GM06990 (cell line): Measurements from ENCODE around the gene SP140L.
"Not testable (repeated sequence)": the region's sequence is repeated elsewhere in the genome, so short reads cannot be mapped to it uniquely, and the experiment has no call there.

Source experiments
- DNase-seq: peaks from one replicate; pipeline ENCODE4 v3.0.0-alpha.2; 2011; ENCODE audit not compliant: insufficient read length; ENCODE audit errors: extremely low read depth
- H3K27me3 ChIP-seq: replicated peaks from 2 replicates; pipeline ENCODE4 v1.6.0; 2011; ENCODE audit warnings: low read length; ENCODE audit not compliant: control insufficient read depth, insufficient read depth
- H3K36me3 ChIP-seq: 2 replicates; pipeline ENCODE4 v1.5.1; 2011; ENCODE audit warnings: low read length; ENCODE audit not compliant: control insufficient read depth, insufficient read depth
- H3K4me3 ChIP-seq: replicated peaks from 2 replicates; pipeline ENCODE4 v1.5.1; 2011; ENCODE audit warnings: low read depth, mild to moderate bottlenecking, control low read depth, low read length
- TF ChIP-seq, protein P1 (sequence below): IDR thresholded peaks from 2 replicates; pipeline ENCODE4 v1.5.1; 2011; ENCODE audit warnings: low read length, control low read depth, mild to moderate bottlenecking, inconsistent platforms; ENCODE audit not compliant: insufficient read depth, poor library complexity, severe bottlenecking

Gene SP140L

GRCh38 chr2:230299618-230300017, 27.4 kb upstream of the SP140L start:
- Histone ChIP-seq H3K4me3 (no peak overlapping the region), H3K27me3 (no peaks in the 10 kb centered on the region), H3K36me3 (peaks cover 19% of the 10 kb centered on the region)
- DNase-seq = no peak
- TF ChIP-seq, protein P1, sequence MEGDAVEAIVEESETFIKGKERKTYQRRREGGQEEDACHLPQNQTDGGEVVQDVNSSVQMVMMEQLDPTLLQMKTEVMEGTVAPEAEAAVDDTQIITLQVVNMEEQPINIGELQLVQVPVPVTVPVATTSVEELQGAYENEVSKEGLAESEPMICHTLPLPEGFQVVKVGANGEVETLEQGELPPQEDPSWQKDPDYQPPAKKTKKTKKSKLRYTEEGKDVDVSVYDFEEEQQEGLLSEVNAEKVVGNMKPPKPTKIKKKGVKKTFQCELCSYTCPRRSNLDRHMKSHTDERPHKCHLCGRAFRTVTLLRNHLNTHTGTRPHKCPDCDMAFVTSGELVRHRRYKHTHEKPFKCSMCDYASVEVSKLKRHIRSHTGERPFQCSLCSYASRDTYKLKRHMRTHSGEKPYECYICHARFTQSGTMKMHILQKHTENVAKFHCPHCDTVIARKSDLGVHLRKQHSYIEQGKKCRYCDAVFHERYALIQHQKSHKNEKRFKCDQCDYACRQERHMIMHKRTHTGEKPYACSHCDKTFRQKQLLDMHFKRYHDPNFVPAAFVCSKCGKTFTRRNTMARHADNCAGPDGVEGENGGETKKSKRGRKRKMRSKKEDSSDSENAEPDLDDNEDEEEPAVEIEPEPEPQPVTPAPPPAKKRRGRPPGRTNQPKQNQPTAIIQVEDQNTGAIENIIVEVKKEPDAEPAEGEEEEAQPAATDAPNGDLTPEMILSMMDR = no peak

GRCh38 chr2:230305416-230306275, 21.3 kb upstream of the SP140L start:
- Histone ChIP-seq H3K4me3 (no peak overlapping the region), H3K27me3 (no peaks in the 10 kb centered on the region), H3K36me3 (peaks cover 17% of the 10 kb centered on the region)
- TF ChIP-seq, protein P1 = no peak
- DNase-seq = no peak

- no peaks in the 10 kb centered on the region for H3K27me3 ChIP-seq
- peaks cover 17% of the 10 kb centered on the region for H3K36me3 ChIP-seq
- TF ChIP-seq, protein P1 = no peak
- no peak for DNase-seq
- no peak overlapping the region for H3K4me3 ChIP-seq
These were observed 20.5 kb upstream of the SP140L start for GRCh38 chr2:230306474-230306873.

- TF ChIP-seq, protein P1 = no peak
- Histone ChIP-seq H3K27me3 (no peaks in the 10 kb centered on the region), H3K4me3 (no peak overlapping the region), H3K36me3 (peaks cover 18% of the 10 kb centered on the region)
- no peak for DNase-seq
These were observed 19.5 kb upstream of the SP140L start for GRCh38 chr2:230307485-230307884.

GRCh38 chr2:230308402-230309000, 18.5 kb upstream of the SP140L start:
- Histone ChIP-seq H3K27me3 (no peaks in the 10 kb centered on the region), H3K4me3 (no peak overlapping the region), H3K36me3 (peaks cover 26% of the 10 kb centered on the region)
- no peak for DNase-seq
- TF ChIP-seq, protein P1 = no peak

DNA sequence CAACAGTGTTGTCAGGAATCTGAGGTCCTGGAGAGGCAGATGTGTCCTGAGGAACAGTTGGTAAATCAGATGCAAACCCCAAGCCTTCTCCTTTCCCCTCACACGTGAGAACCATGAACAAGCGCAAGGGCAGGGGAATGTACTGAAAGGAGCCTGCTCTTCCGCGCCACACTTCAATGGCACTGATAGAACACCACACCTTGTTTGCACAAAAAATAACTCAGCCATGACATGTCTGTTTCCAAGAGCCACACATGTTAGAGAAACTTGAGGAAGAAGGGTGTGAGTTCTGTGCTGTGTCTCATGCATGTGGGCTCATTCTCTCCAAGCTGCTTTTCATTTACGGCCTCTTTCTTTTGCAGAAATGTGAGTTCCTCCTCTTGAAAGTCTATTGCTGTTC, 16.2 kb upstream of the SP140L start:
- not testable (repeated sequence) for DNase-seq, H3K27me3 ChIP-seq, H3K4me3 ChIP-seq
- H3K36me3 ChIP-seq = peaks cover 26% of the 10 kb centered on the region

DNA sequence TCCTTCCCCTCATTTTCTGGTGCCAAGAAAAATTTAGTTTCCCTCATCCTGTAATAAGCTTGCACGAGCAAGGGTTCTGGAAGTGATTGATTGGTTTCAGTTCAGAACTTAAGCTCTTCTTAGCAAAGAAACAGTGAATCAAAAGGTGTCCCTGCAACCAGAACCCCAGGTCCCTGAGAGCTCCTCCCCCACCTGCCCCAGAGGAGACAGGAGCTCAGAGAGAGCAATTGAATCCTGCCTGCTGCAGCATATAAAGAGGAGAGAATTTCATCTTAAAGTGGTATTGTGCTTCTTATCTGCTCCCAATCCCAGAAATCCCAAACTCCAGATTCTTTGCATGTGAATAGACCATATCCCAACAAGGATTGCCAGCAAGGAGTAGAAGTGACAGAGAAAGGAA, 15.4 kb upstream of the SP140L start:
- H3K4me3 ChIP-seq, DNase-seq, H3K27me3 ChIP-seq: not testable (repeated sequence)
- H3K36me3 ChIP-seq = peaks cover 23% of the 10 kb centered on the region
